KG1 (cell line): ENCODE data around the gene KCTD2.

Experiments used
- DNase-seq: peaks from one replicate; lab custom pipeline; 2025; lab: John Stamatoyannopoulos, UW

Gene KCTD2

DNA sequence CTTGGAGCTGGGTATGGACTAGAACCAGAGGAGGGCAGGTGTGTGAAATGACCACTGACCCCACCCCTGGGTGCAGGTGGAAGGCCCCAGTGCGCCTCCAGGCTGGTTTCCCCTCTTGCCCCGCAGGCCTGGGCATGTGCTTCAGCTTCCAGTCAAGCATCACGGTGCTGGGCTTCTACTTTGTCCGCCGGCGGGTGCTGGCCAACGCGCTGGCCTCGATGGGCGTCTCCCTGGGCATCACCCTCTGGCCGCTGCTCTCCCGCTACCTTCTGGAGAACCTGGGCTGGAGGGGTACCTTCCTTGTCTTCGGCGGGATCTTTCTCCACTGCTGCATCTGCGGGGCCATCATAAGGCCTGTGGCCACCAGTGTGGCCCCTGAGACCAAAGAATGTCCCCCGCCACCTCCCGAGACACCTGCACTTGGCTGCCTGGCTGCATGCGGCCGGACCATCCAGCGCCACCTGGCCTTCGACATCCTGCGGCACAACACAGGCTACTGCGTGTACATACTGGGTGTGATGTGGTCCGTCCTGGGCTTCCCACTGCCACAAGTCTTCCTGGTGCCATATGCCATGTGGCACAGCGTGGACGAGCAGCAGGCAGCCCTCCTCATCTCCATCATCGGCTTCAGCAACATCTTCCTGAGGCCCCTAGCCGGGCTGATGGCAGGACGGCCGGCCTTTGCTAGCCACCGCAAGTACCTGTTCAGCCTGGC, 53.0 kb downstream of the KCTD2 start:
- no peak for DNase-seq

DNA sequence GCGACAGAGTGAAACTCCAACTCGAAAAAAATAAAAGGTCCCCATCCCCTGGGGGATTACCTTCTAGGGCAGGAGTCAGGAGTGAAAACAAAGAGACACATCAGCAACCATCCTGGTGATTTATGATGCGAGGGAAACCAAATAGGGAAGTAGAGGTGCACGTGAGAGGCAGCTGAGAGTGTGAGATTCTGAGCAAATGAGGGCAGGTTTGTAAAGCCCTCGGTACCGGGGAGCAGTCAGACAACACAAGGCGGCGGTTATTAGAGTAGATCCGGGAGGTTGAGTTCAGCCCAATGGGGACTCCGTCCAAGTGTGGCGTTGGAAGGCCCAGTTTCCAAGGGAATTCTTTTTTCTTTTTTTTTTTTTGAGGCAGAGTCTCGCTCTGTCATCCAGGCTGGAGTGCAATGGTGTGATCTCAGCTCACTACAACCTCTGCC, 55.4 kb downstream of the KCTD2 start:
- DNase-seq: peak; percentile 17

DNA sequence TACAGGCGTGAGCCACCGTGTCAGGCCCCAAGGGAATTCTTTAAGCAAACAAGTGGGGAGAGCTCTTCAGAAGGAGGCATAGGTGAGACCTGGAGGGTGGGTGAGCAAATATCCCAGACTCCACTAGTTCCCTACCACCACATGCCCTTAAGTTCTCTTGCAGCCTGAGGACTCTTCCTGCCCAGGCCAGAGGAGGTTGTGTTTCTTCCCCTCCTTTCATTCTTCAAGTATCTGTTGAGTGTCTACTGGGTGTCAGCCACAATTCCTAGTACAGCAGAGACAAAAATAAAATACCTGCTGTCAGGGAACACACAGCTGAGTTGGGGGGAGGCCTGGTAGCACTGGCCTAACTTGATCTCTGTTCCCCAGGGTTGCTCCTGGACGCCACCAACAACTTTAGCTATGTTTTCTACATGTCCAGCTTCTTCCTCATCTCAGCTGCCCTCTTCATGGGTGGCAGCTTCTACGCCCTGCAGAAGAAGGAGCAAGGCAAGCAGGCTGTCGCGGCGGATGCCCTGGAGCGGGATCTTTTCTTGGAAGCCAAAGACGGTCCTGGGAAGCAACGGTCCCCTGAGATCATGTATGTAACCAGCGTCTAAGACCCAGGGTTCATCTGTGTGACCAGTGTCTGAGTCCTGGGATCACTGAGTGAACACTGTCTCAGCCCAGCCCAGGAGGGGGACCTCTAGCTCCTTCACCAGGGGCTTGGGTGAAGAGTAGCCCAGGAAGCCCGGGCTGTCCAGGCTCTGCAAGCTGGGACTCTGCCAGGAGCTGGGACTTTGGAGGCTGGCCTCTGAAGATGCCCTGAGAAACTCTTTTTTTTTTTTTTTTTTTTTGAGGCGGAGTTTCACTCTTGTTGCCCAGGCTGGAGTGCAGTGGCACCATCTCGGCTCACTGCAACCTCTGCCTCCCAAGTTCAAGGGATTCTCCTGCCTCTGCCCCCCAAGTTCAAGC, 56.9 kb downstream of the KCTD2 start:
- DNase-seq: no peak

DNA sequence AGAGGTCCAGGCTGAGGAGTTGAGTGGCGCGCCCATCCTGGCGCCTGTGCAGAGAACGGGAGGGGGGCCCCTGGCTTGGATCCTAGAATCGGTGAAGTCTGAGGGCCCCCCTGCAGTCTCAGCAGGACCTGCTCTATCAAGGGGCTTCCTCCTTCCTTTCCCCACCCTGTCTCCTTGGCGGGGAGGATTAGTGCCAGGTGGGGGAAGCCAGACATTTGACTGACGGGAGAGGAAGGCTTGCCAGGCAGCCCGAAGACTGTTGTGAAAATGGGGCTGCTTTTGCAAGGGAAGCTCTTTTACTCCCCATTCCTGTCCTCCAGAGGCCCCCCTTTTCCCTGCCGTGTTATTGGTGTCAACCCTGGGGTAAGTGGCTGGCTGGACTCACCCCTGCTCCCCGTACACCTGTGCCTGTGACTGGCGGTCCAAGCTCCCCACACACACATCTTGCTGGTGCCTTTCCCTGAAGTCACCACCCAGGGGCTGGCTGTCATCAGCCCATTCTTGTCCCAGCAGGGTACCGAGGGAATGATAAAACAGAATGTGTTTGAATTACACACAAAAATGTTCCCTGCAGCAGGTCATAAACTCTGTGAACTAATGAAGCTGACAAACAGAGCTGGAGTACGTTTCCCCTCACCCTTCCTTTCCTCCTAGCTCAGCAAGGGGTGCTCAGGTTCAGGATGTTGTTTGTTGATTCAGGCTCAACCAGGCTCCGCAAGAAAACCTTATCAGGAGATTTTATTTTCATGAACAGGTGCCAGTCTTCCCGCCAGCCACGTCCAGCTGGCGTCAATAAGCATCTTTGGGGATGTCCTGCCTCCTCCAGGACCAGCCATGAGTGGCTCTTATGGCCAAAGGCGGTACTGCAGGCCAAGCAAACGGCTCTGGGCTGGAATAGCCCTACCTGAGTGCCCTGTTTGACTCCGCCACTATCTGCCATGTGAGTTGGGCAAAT, 58.4 kb downstream of the KCTD2 start:
- no peak for DNase-seq

DNA sequence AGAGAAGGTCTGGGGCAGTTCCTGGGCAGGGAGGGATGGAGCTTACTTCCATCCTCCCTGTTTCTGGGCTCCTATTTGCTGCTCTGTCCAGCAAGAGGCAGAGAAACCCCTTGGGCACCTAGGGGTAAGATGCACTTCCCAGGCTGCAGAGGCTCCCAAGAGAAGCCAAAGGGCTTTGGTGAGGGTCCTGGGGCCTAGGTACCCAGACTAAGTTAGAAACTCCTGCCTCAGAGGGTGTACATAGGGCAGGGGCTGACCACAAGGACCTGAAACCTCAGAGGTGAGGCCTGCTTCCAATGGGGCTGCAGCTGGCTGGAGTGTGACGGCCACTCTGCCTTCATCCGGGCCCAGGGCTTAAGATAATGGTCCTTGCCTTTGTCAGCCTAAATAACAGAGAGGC, 61.2 kb downstream of the KCTD2 start:
- DNase-seq: no peak

DNA sequence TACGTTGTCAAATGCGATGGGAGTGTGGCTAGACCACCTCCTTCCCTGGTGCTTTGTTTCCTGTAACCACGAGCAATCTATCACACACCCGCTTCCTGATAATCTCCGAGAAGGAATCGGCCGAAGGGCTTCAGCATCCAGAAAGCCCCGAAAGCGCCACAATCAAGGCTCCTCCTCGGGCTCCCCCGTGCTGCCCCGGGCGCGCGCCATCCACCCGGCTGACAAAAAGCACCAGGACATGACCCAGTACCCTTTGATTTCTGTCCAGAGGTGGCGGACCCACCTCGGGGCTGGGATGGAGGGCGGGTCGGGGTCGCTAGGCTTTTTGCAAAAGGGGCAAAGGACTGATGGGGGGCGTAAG, 62.0 kb downstream of the KCTD2 start:
- DNase-seq: no peak

DNA sequence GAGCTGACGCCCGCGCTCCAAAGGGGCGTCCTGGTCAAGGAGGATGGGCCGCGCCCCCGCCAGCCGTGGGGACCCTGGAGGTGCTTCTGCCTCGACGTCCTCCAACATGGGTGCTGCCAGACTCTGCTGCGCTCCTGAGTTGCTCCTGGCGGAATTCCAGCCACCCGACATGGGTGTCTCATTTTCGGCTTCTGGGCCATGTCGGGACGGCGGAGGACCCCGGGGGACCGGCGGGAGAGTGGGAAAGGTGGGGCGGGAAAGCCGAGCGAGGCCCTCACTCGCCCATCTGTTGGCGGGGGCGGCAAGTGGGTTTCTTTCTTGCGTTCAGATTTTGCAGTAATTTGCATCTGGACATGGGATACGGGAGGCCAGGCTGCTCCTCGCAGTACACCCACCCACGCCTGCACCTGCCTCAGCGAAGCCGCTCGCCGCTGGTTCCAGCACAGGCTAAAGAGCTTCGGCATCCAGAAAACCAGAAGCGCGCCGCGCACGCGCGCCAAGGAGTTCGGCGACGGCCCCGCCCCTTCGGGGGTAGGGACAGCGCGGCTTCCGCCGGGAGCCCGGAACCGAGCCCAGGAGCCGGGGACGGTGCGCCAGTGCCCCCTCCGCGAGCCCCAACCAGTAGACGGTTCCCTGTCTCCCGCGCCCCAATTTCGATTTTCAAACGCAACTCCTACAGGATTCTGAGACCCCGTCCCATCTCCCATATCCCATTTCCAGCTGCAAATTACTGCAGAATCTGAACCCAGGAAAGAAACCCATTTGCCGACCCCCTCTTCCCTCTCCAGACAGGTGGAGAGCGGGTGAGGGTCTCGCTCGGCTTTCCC, 62.6 kb downstream of the KCTD2 start, which contains the start of gene ARMC7:
ARMC7 (plus strand) TSS at position 563 of the 827 bp plus-strand sequence. CDS start 320 bp downstream, outside the sequence.
- DNase-seq: peak; percentile 81

DNA sequence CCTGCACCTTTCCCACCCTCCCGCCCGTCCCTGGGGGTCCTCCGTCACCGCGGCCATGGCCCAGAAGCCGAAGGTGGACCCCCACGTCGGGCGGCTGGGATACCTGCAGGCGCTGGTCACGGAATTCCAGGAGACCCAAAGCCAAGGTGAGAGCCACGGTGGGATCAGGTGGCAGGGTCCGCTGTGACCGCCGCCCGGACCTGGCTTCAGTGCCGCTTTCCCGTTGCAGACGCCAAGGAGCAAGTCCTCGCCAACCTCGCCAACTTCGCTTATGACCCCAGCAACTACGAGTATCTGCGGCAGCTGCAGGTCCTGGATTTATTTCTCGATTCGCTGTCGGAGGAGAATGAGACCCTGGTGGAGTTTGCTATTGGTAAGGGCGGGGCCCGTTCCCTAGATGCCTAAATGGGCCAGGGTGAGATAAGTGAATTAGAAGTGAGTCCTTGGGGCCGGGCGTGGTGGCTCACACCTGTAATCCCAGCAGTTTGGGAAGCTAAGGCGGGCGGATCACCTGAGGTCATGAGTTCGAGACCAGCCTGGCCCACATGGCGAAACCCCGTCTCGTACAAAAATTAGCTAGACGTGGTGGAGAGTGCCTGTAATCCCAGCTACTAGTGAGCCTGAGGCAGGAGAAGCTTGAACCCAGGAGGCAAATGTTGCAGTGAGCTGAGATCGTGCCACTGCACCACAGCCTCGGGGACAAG, 63.4 kb downstream of the KCTD2 start:
- DNase-seq: no peak

DNA sequence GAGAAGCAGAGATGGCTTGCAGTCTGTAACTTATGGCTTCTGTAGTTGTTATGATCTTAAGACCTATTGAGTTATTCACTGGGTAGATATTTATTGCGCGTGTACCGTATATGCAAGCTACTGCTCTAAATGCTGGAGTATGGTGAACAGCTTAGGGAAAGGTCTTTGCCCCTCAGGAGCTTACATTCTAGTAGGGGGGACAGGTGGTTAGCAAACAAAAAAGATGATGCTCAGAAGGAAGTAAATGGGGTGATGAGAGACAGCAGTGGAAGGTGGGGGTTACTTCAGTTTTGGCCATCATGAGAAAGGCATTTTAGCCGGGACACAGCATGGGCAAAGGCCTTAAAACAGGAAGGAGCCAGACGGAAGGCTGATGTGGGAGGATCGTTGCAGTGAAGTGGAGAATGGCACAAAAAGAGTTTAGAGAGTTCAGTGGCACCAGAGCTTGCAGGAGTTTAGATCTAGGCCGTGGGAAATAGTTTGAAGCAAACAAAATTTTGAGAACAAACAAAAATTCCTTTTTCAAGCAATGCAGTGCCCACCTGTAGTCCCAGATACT, 64.8 kb downstream of the KCTD2 start:
- no peak for DNase-seq

DNA sequence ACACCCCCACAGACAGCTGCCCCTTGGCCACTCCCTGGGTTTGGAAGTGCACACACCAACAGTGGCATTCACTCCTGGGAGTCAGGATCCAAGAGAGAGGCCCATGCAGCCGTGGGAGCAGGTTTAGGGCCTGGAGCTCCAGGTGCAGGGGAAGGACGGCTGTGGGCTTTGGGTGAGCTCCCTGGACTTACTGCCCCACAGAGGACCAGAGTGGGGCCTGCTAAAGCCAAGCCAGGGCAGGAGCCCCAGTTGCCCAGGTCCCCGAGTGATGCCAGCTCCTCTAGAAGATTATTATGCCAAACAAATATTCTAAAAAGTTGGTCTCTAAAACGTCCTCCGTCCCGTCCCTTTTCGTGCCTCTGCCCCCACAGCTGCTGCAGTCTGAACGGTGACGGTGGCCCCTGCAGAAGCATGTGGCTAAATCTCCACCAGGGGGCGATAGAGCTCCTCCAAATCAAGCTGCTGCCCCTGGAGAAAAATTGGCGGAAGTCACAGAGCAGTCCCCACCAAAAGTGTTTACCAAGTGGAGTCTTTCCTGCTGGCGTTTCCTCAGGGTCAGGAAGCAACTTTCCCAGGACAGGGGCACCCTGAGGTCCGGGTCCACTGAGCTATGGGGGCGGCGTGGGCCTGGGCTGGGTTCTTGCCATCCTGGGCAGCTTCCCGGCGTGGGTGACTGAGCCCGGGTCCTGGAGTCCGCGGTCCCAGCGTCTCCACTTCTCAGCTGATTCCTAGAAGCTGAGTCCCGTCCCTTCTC, 67.0 kb downstream of the KCTD2 start:
- DNase-seq: peak; percentile 82

DNA sequence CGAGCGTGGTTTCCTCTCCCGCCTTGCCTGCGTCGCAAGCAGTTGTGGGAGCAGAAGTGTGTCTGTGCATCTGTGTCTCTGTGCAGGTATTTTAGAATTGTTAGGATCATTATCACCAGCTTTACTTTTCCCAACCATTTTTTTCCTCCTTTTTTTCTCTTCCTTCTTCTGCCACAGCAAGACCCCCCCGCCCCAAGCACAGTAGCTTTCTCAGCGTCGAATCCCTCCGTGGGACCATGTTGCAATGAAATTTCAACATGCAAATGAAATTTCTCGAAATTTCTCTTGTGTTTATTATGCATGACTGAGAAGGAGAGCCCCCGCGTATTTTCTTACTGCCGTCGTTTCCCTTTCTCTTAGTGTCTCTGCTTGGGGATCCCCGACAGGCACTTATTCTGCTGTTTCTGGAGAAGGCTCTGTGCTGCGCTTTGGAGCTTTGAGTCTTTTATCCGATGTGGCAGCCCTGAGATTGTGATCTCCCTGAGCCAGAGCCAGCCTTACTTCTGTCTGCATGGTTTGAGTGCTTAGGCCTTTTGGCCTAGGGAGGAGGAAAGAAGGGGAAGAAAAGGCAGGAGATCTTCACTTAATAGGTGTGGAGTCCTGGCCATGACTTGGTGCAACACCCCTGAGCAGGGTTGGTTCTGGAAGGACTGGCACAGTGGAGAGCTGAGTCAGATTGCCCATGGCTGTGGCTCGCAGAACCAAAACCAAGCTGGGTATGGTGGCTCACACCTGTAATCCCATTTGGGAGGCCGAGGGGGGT, 67.7 kb downstream of the KCTD2 start:
- DNase-seq: no peak
